GM19467 (cell line): ENCODE data around the gene PTK6.

ENCODE experiments used
- ATAC-seq: cut with Tn5 transposase; IDR thresholded peaks from one replicate; pipeline ENCODE4 v1.9.1; 2021; ENCODE audit warnings: mild to moderate bottlenecking, moderate library complexity; ENCODE audit not compliant: unreplicated experiment

Gene PTK6

GRCh38 chr20:63497138-63497945, 39.8 kb downstream of the PTK6 start:
- ATAC-seq = no peak

GRCh38 chr20:63496596-63497120, 40.5 kb downstream of the PTK6 start:
- no peak for ATAC-seq

- no peak for ATAC-seq
These were observed 41.2 kb downstream of the PTK6 start for GRCh38 chr20:63495741-63496595.

- no peak for ATAC-seq
These were observed 41.9 kb downstream of the PTK6 start for GRCh38 chr20:63495167-63495720.

- no peak for ATAC-seq
These were observed 42.6 kb downstream of the PTK6 start for GRCh38 chr20:63494420-63495166.

GRCh38 chr20:63494084-63494419, 43.1 kb downstream of the PTK6 start:
- ATAC-seq = no peak

- no peak for ATAC-seq
These were observed 43.6 kb downstream of the PTK6 start for GRCh38 chr20:63493563-63494020.

GRCh38 chr20:63492982-63493381, 44.2 kb downstream of the PTK6 start:
- ATAC-seq = no peak

GRCh38 chr20:63492518-63492917, 44.7 kb downstream of the PTK6 start:
- ATAC-seq = no peak

- ATAC-seq = no peak
These were observed 45.4 kb downstream of the PTK6 start for GRCh38 chr20:63491635-63492230.

GRCh38 chr20:63491078-63491477, 46.1 kb downstream of the PTK6 start:
- no peak for ATAC-seq

GRCh38 chr20:63490416-63490815, 46.8 kb downstream of the PTK6 start:
- no peak for ATAC-seq

- no peak for ATAC-seq
These were observed 48.6 kb downstream of the PTK6 start for GRCh38 chr20:63488315-63489251.

- ATAC-seq = no peak
These were observed 49.4 kb downstream of the PTK6 start for GRCh38 chr20:63487781-63488241.

GRCh38 chr20:63487116-63487764, 49.9 kb downstream of the PTK6 start:
- no peak for ATAC-seq

GRCh38 chr20:63486300-63486855, 50.8 kb downstream of the PTK6 start:
- ATAC-seq = no peak

- no peak for ATAC-seq
These were observed 52.3 kb downstream of the PTK6 start for GRCh38 chr20:63484651-63485403.

GRCh38 chr20:63484236-63484635, 52.9 kb downstream of the PTK6 start:
- no peak for ATAC-seq
